Aorta (tissue), 5 donors: Measurements from ENCODE around the gene ARL17A. TPM values are rescaled to one million over a fixed set of nuclear protein-coding genes. Genes with fewer than 3 reads are reported as not detected.
"Not testable (repeated sequence)": the region's sequence is repeated elsewhere in the genome, so short reads cannot be mapped to it uniquely, and the experiment has no call there.

ENCODE experiments used
- ATAC-seq: fragments of 200-7000 bp; cut with Tn5 transposase; one replicate; pipeline ENCODE4 v1.9.1; 2022; ENCODE audit warnings: moderate library complexity; ENCODE audit not compliant: low FRiP score
- DNase-seq, 2 donors: peaks; one replicate each; pipeline ENCODE4 v3.0.0-alpha.2; 2020
- H3K27ac ChIP-seq, 2 donors: one replicate each; pipeline ENCODE4 v1.5.1; 2013; ENCODE audit warnings: low read length in 2 of 2, mild to moderate bottlenecking in 2 of 2, moderate library complexity in 2 of 2, control low read depth in 1 of 2, inconsistent platforms in 1 of 2, low read depth in 1 of 2
- H3K27me3 ChIP-seq, 2 donors: one replicate each; pipeline ENCODE4 v1.6.1; 2013; ENCODE audit warnings: control low read depth in 1 of 2, low read length in 1 of 2, mild to moderate bottlenecking in 1 of 2, moderate library complexity in 1 of 2; ENCODE audit not compliant: insufficient read depth in 2 of 2, control insufficient read depth in 1 of 2
- H3K36me3 ChIP-seq, 2 donors: one replicate each; pipeline ENCODE4 v1.6.1; 2013; ENCODE audit warnings: control low read depth in 1 of 2, low read length in 1 of 2, mild to moderate bottlenecking in 1 of 2; ENCODE audit not compliant: insufficient read depth in 2 of 2, control insufficient read depth in 1 of 2
- H3K4me1 ChIP-seq, 2 donors: one replicate each; pipeline ENCODE4 v1.6.1; 2013; ENCODE audit warnings: low read length in 2 of 2, control low read depth in 1 of 2, mild to moderate bottlenecking in 1 of 2, moderate library complexity in 1 of 2; ENCODE audit not compliant: insufficient read depth in 2 of 2, control insufficient read depth in 1 of 2
- H3K4me3 ChIP-seq, 2 donors: one replicate each; pipeline ENCODE4 v1.5.1; 2013; ENCODE audit warnings: low read length in 2 of 2, control low read depth in 1 of 2, mild to moderate bottlenecking in 1 of 2
- H3K9me3 ChIP-seq: one replicate; pipeline ENCODE4 v1.6.1; 2013; ENCODE audit warnings: mild to moderate bottlenecking, low read length; ENCODE audit not compliant: control insufficient read depth
- WGBS, 2 donors: extraction: QIAGEN DNeasy Blood & Tissue Kit; methylation state at CpG; one replicate each; pipeline ENCODE4 v1.1.7; 2013; 5-methylcytosine and 5-hydroxymethylcytosine counted together
- intact Hi-C, 2 donors: fragments of 100-400 bp; cut with DNase I; formaldehyde crosslinking; loops; one replicate each; pipeline versions ENCODE4 v1.14.2 to v1.15.0; 2022
- polyA plus RNA-seq, 2 donors: library from polyadenylated mRNA; stranded (reverse); fragments of 200-250 nt; gene quantifications; one replicate each; pipeline ENCODE4 v1.2.3, GENCODE V29; 2013
- total RNA-seq, 2 donors: library from RNA; stranded (reverse); fragmentation: NEBNext Ultra II Directional; extraction: Animal tissue kit (Norgen Biotek cat#: 25700); gene quantifications; one replicate each; pipeline ENCODE4 v1.2.1, GENCODE V29; 2021
- donor health status: healthy with polysubstance abuse.
- donor health status: Bipolar disorder and iron deficiency.
- donor health status: DM: no; HTN: no; CAD: no.
- donor health status: DM: no; HTN: no; CAD: no.
- donor health status: DM: yes; HTN: yes; CAD: no.

The ARL17A gene
- total and polyA plus RNA-seq, 4 donors: 4.7 to 13.2 (median 9.8) TPM

DNA sequence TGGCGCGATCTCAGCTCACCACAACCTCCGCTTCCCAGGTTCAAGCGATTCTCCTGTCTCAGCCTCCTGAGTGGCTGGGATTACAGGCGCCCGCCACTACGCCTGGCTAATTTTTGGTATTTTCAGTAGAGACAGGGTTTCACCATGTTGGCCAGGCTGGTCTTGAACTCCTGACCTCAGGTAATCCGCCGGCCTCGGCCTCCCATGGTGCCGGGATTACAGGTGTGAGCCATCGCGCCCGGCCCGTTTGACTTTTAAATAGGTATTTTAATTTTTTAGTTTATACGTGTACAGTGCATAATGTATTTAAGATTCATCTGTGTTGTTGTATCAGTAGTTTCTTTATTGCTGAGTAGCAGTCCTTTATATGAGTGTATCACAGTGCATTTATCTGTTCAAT lies 87.5 kb downstream of the ARL17A start:
- DNase-seq: peak; percentile 4 to 67
- H3K27ac ChIP-seq, H3K9me3 ChIP-seq, H3K4me1 ChIP-seq, H3K4me3 ChIP-seq, intact Hi-C loops, H3K36me3 ChIP-seq, ATAC-seq, H3K27me3 ChIP-seq: not testable (repeated sequence)
- WGBS, 2 donors: 96% methylated on average over 10 to 12 of the region's 16 CpGs

DNA sequence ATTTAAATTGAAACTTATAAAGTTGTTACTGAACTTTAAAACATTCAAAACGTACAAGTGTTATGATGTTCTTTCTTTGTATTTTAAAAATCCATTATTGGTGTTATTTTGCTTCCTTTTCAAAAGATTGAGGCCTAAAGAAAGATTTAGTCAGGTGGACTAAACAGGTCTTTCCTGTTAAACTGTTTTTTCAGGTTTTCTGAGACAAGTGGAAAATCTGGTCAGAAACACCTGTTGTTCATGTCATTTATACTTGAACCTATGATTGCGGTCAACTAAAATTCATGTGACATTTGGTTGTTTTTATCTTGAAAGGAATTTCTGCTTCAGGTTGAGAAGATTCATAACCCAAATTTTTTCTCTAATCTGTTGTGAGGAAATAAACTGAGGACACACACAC lies 98.2 kb downstream of the ARL17A start:
- intact Hi-C loops, H3K4me3 ChIP-seq, H3K27me3 ChIP-seq, H3K36me3 ChIP-seq, ATAC-seq, H3K4me1 ChIP-seq, H3K9me3 ChIP-seq, H3K27ac ChIP-seq, DNase-seq: not testable (repeated sequence)
- no CpG with 5 or more reads among the region's 2 CpGs for WGBS, 2 donors

- H3K27me3 ChIP-seq, H3K36me3 ChIP-seq, ATAC-seq, H3K27ac ChIP-seq, H3K4me3 ChIP-seq, H3K4me1 ChIP-seq, DNase-seq, H3K9me3 ChIP-seq, intact Hi-C loops: not testable (repeated sequence)
- WGBS, 2 donors: no CpG with 5 or more reads among the region's 3 CpGs
Measured at GRCh38 chr17:46478823-46479222, 100.7 kb downstream of the ARL17A start.

GRCh38 chr17:46475583-46475982 lies 103.9 kb downstream of the ARL17A start:
- H3K9me3 ChIP-seq, H3K27ac ChIP-seq, H3K4me1 ChIP-seq, ATAC-seq, DNase-seq, H3K27me3 ChIP-seq, intact Hi-C loops, H3K36me3 ChIP-seq, H3K4me3 ChIP-seq: not testable (repeated sequence)
- WGBS, 2 donors: 85% methylated on average over 1 of the region's 2 CpGs; no CpG with 5 or more reads in 1 of the 2 donors

- WGBS, 2 donors: 71 to 88% methylated on average over 1 of the region's 3 CpGs
- H3K27me3 ChIP-seq, H3K27ac ChIP-seq, ATAC-seq, intact Hi-C loops, H3K36me3 ChIP-seq, DNase-seq, H3K4me3 ChIP-seq, H3K9me3 ChIP-seq, H3K4me1 ChIP-seq: not testable (repeated sequence)
Measured at GRCh38 chr17:46474489-46474888, 105.0 kb downstream of the ARL17A start.

GRCh38 chr17:46467618-46468017 lies 111.9 kb downstream of the ARL17A start:
- ATAC-seq: not testable (repeated sequence)

More at GRCh38 chr17:46467618-46468017, 111.9 kb downstream of the ARL17A start:
- H3K4me3 ChIP-seq, H3K27me3 ChIP-seq, H3K9me3 ChIP-seq, H3K4me1 ChIP-seq, H3K27ac ChIP-seq, DNase-seq, H3K36me3 ChIP-seq, intact Hi-C loops: not testable (repeated sequence)
- WGBS, 2 donors: 91 to 97% methylated on average over 3 to 4 of the region's 5 CpGs

Other genes starting within 250 kb of the ARL17A start
- gene ARL17B, start 217.9 kb downstream of the ARL17A start, total RNA-seq: 10 to 100 TPM in 1 of 2 donors, 1 to 10 TPM in 1; 9.4 to 16.3 TPM
- gene ARL17B, start 217.9 kb downstream of the ARL17A start, polyA plus RNA-seq: 10 to 100 TPM in 1 of 2 donors, 1 to 10 TPM in 1; 6.0 to 19.9 TPM
- gene LRRC37A2, start 67.2 kb downstream of the ARL17A start, total RNA-seq: 10 to 100 TPM; 11.1 to 15.7 TPM
- gene LRRC37A2, start 67.2 kb downstream of the ARL17A start, polyA plus RNA-seq: 1 to 10 TPM in 1 of 2 donors, under 1 TPM in 1; 0.13 to 3.6 TPM
- gene NSF, start 11.0 kb upstream of the ARL17A start, total RNA-seq: 10 to 100 TPM; 32.1 to 34.5 TPM
- gene NSF, start 11.0 kb upstream of the ARL17A start, polyA plus RNA-seq: 10 to 100 TPM; 10.6 to 13.8 TPM
- under 1 TPM; 0.39 to 0.96 TPM for gene WNT3, start 239.0 kb upstream of the ARL17A start, total RNA-seq
- gene WNT3, start 239.0 kb upstream of the ARL17A start, polyA plus RNA-seq: 1 to 10 TPM in 1 of 2 donors, under 1 TPM in 1; 0.15 to 1.0 TPM